ENCODE results near the gene BICDL2. TPM values are rescaled to one million over a fixed set of nuclear protein-coding genes. Genes with fewer than 3 reads are reported as not detected.
"Not testable (repeated sequence)": the region's sequence is repeated elsewhere in the genome, so short reads cannot be mapped to it uniquely, and the experiment has no call there.

The BICDL2 gene
- total and polyA plus RNA-seq, 2 donors (not counting 3 experiments of a cell fraction or from before 2014, with no cell fraction given), result not detected

DNA sequence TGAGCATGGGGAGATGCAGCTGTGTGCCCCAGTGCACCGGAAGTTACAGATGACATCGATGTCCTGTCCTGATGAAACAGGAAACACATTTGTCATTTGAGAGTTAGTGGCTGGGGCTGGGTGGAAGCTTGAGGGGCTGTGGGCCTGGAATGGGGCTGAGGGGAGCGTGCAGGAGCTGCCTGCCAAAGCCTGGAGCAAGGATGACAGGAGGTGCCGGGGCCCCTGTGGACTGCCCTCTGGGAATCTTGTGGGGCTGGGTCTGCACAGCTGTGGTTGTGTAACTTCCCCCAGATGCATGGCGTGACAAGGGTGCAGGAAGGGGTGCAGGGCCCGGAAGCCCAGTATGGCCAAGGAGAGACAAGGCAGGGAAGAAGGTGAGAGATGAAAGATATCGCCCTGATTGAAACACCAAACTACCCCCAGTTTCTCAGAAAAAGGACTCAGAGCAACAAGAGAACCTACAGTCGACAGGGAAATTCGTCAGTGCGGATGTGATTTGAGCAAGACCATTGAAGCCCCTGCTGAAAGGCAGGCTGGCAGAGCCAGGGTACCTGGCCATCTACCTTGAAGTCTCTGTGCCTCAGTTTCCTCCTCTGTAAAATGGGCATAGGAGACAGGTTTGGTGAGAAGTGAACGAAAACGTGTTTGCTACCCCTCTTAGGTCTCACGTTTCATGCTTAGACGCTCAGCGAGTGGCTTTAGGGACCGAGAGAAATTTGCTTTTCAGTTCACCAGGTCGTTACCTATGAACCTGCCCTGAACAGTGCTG is 18.4 kb upstream of the BICDL2 start:
- dilution Hi-C loops (cut with MboI; ENCODE audit: extremely low pct_ligation_motif_present, low sequenced_read_pairs), result no loop called here
- ChIA-PET CTCF (interaction anchor here (1.9 kb wide), 1 partner anchor 24 kb away, joined by 4 read pairs; no protein-coding TSS in a partner anchor), POLR2A (no interaction called here)
- Histone ChIP-seq H3K9me1 (replicated peaks; ENCODE audit: control insufficient read depth, extremely low read depth, insufficient read depth, low read length) (no peaks in the 10 kb centered on the region), H3K79me2 (ENCODE audit: control insufficient read depth, insufficient read depth, low read length) (no peaks in the 10 kb centered on the region), H3K9me3 (replicated peaks; ENCODE audit: control insufficient read depth, insufficient read depth, low read length) (no peaks in the 10 kb centered on the region), H3K27me3 (ENCODE audit: control insufficient read depth in 2 of 2, insufficient read depth in 2 of 2, low read length in 2 of 2) (no peaks in the 10 kb centered on the region), H4K20me1 (replicated peaks; ENCODE audit: control insufficient read depth, extremely low read depth, insufficient read depth, low read length) (no peaks in the 10 kb centered on the region), H3K9ac (replicated peaks; ENCODE audit: extremely low read depth, insufficient read depth, low read length) (no peak overlapping the region), H3K4me3 (replicated peaks in 1 of 3; ENCODE audit: insufficient read depth in 1 of 3, low read depth in 1 of 3, low read length in 3 of 3) (no peak overlapping the region), H3K27ac (ENCODE audit: insufficient read depth, low read depth, low read length) (no peak overlapping the region), H2AFZ (ENCODE audit: low read depth, low read length) (no peak overlapping the region), H3K36me3 (ENCODE audit: control insufficient read depth in 2 of 2, extremely low read depth in 1 of 2, insufficient read depth in 2 of 2, low read length in 2 of 2) (no peaks in the 10 kb centered on the region), H3K4me2 (ENCODE audit: insufficient read depth, low read length) (no peak overlapping the region), H3K4me1 (ENCODE audit: control insufficient read depth, extremely low read depth, insufficient read depth, low read length) (peaks cover 9% of the 10 kb centered on the region)
- DNase-seq (ENCODE audit: low read depth, low spot score) (no peak), FAIRE-seq (no peak)
- intact Hi-C loops (cut with micrococcal nuclease), result no loop called here
- BruUV-seq (replicated peaks), result no TSS peak
- TF ChIP-seq GATA2 (IDR thresholded peaks at IDR 0.05; ENCODE audit: insufficient read depth, insufficient read length, low read depth, low read length) (no peak), FOS (IDR thresholded peaks at IDR 0.05; ENCODE audit: borderline replicate concordance, insufficient read depth, low read length) (no peak), JUN (IDR thresholded peaks at IDR 0.05; ENCODE audit: borderline replicate concordance, insufficient read depth, insufficient read length, low read depth) (no peak), MYC (IDR thresholded peaks at IDR 0.05; ENCODE audit: low read depth, low read length) (no peak), POLR2A (IDR thresholded peaks at IDR 0.05; ENCODE audit: low read depth, low read length) (no peak)
- TF ChIP-seq, protein P1, sequence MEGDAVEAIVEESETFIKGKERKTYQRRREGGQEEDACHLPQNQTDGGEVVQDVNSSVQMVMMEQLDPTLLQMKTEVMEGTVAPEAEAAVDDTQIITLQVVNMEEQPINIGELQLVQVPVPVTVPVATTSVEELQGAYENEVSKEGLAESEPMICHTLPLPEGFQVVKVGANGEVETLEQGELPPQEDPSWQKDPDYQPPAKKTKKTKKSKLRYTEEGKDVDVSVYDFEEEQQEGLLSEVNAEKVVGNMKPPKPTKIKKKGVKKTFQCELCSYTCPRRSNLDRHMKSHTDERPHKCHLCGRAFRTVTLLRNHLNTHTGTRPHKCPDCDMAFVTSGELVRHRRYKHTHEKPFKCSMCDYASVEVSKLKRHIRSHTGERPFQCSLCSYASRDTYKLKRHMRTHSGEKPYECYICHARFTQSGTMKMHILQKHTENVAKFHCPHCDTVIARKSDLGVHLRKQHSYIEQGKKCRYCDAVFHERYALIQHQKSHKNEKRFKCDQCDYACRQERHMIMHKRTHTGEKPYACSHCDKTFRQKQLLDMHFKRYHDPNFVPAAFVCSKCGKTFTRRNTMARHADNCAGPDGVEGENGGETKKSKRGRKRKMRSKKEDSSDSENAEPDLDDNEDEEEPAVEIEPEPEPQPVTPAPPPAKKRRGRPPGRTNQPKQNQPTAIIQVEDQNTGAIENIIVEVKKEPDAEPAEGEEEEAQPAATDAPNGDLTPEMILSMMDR (IDR thresholded peaks at IDR 0.05; ENCODE audit: extremely low read depth in 1 of 2, insufficient read depth in 1 of 2, low read depth in 1 of 2, low read length in 2 of 2), result no peak

DNA sequence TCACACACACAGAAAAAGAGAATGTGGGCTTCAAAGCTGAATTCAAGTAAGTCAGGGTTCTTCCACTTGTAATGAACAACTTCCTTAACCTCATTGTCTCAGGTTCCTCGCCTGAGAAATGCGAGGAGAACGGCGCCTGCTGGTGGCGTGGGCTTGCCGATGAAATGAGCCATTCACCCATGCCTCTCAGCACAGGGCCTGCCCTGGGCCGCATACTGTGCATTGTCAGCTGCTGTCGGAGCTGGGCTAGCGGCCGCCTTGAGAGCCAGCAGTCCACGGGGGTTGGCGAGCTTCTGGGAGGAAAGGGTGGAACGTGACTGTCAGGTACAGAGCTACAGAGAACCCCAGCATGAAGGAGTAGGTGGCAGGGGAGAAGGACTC is 16.6 kb upstream of the BICDL2 start:
- BruUV-seq (replicated peaks), result TSS peak; percentile 8
- H3K4me2 ChIP-seq (ENCODE audit: insufficient read depth, low read length); H3K79me2 ChIP-seq (ENCODE audit: control insufficient read depth, insufficient read depth, low read length); dilution Hi-C loops (cut with MboI; ENCODE audit: extremely low pct_ligation_motif_present, low sequenced_read_pairs); H3K36me3 ChIP-seq (ENCODE audit: control insufficient read depth in 2 of 2, extremely low read depth in 1 of 2, insufficient read depth in 2 of 2, low read length in 2 of 2); DNase-seq (ENCODE audit: low read depth, low spot score); H2AFZ ChIP-seq (ENCODE audit: low read depth, low read length); H3K9ac ChIP-seq (replicated peaks; ENCODE audit: extremely low read depth, insufficient read depth, low read length); H3K9me1 ChIP-seq (replicated peaks; ENCODE audit: control insufficient read depth, extremely low read depth, insufficient read depth, low read length); FAIRE-seq; CTCF ChIA-PET; H3K27me3 ChIP-seq (ENCODE audit: control insufficient read depth in 2 of 2, insufficient read depth in 2 of 2, low read length in 2 of 2); H3K27ac ChIP-seq (ENCODE audit: insufficient read depth, low read depth, low read length); POLR2A ChIA-PET; H3K4me1 ChIP-seq (ENCODE audit: control insufficient read depth, extremely low read depth, insufficient read depth, low read length); H3K4me3 ChIP-seq (replicated peaks in 1 of 3; ENCODE audit: insufficient read depth in 1 of 3, low read depth in 1 of 3, low read length in 3 of 3); intact Hi-C loops (cut with micrococcal nuclease); H4K20me1 ChIP-seq (replicated peaks; ENCODE audit: control insufficient read depth, extremely low read depth, insufficient read depth, low read length); H3K9me3 ChIP-seq (replicated peaks; ENCODE audit: control insufficient read depth, insufficient read depth, low read length): not testable (repeated sequence)

DNA sequence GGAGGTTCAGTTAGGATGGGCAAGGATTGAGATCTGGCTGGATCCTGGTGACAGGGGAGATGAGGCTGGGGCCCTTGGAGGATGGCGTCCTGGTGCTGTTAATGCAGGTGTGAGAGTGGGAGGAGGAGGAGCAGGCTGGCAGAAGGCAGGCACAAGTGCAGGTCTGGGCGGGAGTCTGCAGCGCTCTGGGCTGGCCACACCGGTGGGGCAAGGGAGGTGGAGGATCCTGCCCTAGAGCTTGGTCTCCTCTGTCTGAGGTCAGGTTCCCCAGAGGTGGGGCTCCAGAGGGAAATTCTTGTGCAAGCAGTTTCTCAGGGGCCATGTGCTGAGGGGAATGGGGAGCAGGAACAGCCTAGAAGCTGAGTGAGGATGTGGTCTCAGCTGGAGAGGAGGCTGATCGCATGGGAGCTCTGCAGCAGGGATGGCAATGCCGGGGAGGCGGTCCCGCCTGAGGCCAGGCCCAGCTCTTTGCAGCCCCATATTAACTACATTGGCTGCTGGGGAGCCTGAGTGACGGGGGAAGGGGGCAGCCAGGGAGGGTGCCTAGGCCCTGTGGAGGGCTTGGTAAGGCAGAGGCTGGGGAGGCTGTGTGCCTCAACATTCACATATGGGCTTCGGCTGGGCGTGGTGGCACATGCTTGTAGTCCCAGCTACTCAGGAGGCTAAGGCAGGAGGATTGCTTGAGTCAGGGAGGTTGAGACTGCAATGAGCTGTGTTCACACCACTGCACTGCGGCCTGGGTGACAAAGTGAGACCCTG is 16.0 kb upstream of the BICDL2 start:
- H3K79me2 ChIP-seq (ENCODE audit: control insufficient read depth, insufficient read depth, low read length); H3K4me3 ChIP-seq (replicated peaks in 1 of 3; ENCODE audit: insufficient read depth in 1 of 3, low read depth in 1 of 3, low read length in 3 of 3); H3K27me3 ChIP-seq (ENCODE audit: control insufficient read depth in 2 of 2, insufficient read depth in 2 of 2, low read length in 2 of 2); H3K4me2 ChIP-seq (ENCODE audit: insufficient read depth, low read length); H3K4me1 ChIP-seq (ENCODE audit: control insufficient read depth, extremely low read depth, insufficient read depth, low read length); H3K36me3 ChIP-seq (ENCODE audit: control insufficient read depth in 2 of 2, extremely low read depth in 1 of 2, insufficient read depth in 2 of 2, low read length in 2 of 2); intact Hi-C loops (cut with micrococcal nuclease); H3K9me3 ChIP-seq (replicated peaks; ENCODE audit: control insufficient read depth, insufficient read depth, low read length); dilution Hi-C loops (cut with MboI; ENCODE audit: extremely low pct_ligation_motif_present, low sequenced_read_pairs); H3K9ac ChIP-seq (replicated peaks; ENCODE audit: extremely low read depth, insufficient read depth, low read length); DNase-seq (ENCODE audit: low read depth, low spot score); H4K20me1 ChIP-seq (replicated peaks; ENCODE audit: control insufficient read depth, extremely low read depth, insufficient read depth, low read length); BruUV-seq (replicated peaks); H3K9me1 ChIP-seq (replicated peaks; ENCODE audit: control insufficient read depth, extremely low read depth, insufficient read depth, low read length); H3K27ac ChIP-seq (ENCODE audit: insufficient read depth, low read depth, low read length); H2AFZ ChIP-seq (ENCODE audit: low read depth, low read length); FAIRE-seq; CTCF ChIA-PET; POLR2A ChIA-PET: not testable (repeated sequence)
